Measurements from ENCODE around the gene TMEM266.

DNA sequence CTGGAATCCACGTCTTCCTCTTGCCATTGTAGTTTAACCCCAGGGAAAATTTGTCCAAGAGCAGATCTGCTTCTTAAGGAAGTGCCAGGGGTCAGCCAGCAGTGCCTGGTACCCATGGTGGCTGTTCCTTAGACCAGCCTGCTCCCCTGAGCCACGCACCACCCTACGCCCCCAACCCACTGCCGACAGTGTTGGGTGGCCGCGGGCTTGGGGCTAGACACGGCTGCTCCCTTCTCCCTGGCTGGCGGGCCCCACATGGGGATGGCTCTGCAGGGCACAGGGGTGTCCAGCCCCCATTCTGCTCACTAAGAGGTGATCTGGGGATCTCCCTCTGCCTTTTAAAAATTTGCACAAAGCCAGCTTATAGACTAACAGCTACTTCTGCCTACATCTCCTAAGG lies 104.8 kb downstream of the TMEM266 start:
- TF ChIP-seq, protein P1, sequence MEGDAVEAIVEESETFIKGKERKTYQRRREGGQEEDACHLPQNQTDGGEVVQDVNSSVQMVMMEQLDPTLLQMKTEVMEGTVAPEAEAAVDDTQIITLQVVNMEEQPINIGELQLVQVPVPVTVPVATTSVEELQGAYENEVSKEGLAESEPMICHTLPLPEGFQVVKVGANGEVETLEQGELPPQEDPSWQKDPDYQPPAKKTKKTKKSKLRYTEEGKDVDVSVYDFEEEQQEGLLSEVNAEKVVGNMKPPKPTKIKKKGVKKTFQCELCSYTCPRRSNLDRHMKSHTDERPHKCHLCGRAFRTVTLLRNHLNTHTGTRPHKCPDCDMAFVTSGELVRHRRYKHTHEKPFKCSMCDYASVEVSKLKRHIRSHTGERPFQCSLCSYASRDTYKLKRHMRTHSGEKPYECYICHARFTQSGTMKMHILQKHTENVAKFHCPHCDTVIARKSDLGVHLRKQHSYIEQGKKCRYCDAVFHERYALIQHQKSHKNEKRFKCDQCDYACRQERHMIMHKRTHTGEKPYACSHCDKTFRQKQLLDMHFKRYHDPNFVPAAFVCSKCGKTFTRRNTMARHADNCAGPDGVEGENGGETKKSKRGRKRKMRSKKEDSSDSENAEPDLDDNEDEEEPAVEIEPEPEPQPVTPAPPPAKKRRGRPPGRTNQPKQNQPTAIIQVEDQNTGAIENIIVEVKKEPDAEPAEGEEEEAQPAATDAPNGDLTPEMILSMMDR (conservative IDR thresholded peaks at IDR 0.05; ENCODE audit: low read length) = no peak
- TF ChIP-seq EZH2phosphoT487 (IDR thresholded peaks at IDR 0.05; ENCODE audit: borderline replicate concordance) = no peak
